ENCODE measurements around the gene RAP1GAP. TPM values are rescaled to one million over a fixed set of nuclear protein-coding genes. Genes with fewer than 3 reads are reported as not detected.

Gene RAP1GAP
- total RNA-seq, 1 experiment from 2014 or later = 13.4 TPM

DNA sequence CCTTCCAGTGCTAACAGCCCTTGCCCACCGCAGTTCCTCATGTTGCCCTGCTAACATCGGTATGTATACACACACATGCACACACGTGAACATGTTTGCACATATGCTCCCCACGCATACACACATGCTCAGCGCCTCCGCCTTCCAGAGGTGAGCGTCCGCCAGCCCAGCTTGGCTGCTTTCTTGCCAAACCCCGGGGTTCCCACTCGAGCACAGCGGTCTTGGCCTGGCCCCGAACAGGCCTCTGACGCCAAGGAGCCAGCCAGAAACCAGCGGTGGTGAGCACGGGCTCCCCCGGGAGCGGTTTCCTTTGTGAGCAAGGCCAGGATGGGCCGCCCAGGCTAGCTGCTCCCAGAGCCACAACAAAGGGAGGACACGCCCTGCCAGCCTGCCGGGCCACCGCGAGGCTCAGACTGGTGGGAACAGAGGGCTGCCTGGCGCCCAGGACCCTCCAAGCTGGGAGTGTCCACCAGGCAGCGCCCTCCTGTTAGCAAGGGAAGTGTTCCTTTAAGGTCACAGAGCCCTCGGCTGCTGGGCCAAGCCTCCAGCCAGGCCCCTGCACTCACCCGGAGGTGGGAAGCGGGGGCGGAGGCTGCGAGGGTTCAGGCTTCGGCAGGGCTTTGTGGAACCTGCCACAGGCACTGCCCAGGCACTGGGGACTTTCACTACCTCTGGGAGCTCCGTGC is 94.5 kb downstream of the RAP1GAP start:
- Histone ChIP-seq H3K4me3 (replicated peaks in 1 of 2; ENCODE audit: low read depth in 1 of 2, low read length in 2 of 2) (peak overlapping the region in 1 of 2 experiments; percentile 1; a peak in 2 of 4 replicates), H3K4me1 (ENCODE audit: control insufficient read depth in 1 of 2, insufficient read depth in 2 of 2, low read length in 2 of 2) (peaks cover 12 to 18% of the 10 kb centered on the region in 2 experiments; a peak in 3 of 4 replicates), H3K9me3 (ENCODE audit: control insufficient read depth in 1 of 2, insufficient read depth in 1 of 2, low read depth in 1 of 2, low read length in 2 of 2) (no peaks in the 10 kb centered on the region), H3K27me3 (ENCODE audit: insufficient read depth, low read length) (no peaks in the 10 kb centered on the region), H3K36me3 (ENCODE audit: control insufficient read depth in 1 of 2, insufficient read depth in 2 of 2, low read length in 2 of 2) (no peaks in the 10 kb centered on the region), H3K4me2 (ENCODE audit: low read length) (peak overlapping the region; percentile 57), H3K9me2 (ENCODE audit: insufficient read depth) (no peaks in the 10 kb centered on the region), H3K27ac (ENCODE audit: low read depth, low read length) (peak overlapping the region; percentile 23; the same call in 1 of the 2 replicates), H4K20me1 (ENCODE audit: insufficient read depth) (no peaks in the 10 kb centered on the region), H3K9ac (ENCODE audit: low read length) (peak overlapping the region; percentile 38), H2AFZ (ENCODE audit: low read depth, low read length, poor library complexity, severe bottlenecking) (peak overlapping the region; percentile 81), H3K79me2 (ENCODE audit: insufficient read depth, low read length) (no peaks in the 10 kb centered on the region)
- no TSS peak for BruUV-seq (replicated peaks)
- DNase-seq (ENCODE audit: low read depth, low spot score) = no peak
- CTCF ChIA-PET = interaction anchor here (1.2 to 2.4 kb wide), 3 partner anchors 204 to 319 kb away, joined by 3 to 14 read pairs (median 3); no protein-coding TSS in a partner anchor
- peak; percentile 38; the same call in 1 of the 2 replicates for TF ChIP-seq MAX (IDR thresholded peaks at IDR 0.05)
- 0 out of 2 replicates have a peak, but pooled peaks have one; percentile 16 for TF ChIP-seq ZFX (IDR thresholded peaks at IDR 0.05)
- TF ChIP-seq EZH2 (IDR thresholded peaks at IDR 0.05) = no peak
- TF ChIP-seq, protein P1, sequence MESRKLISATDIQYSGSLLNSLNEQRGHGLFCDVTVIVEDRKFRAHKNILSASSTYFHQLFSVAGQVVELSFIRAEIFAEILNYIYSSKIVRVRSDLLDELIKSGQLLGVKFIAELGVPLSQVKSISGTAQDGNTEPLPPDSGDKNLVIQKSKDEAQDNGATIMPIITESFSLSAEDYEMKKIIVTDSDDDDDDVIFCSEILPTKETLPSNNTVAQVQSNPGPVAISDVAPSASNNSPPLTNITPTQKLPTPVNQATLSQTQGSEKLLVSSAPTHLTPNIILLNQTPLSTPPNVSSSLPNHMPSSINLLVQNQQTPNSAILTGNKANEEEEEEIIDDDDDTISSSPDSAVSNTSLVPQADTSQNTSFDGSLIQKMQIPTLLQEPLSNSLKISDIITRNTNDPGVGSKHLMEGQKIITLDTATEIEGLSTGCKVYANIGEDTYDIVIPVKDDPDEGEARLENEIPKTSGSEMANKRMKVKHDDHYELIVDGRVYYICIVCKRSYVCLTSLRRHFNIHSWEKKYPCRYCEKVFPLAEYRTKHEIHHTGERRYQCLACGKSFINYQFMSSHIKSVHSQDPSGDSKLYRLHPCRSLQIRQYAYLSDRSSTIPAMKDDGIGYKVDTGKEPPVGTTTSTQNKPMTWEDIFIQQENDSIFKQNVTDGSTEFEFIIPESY (IDR thresholded peaks at IDR 0.05; ENCODE audit: extremely low read depth, insufficient replicate concordance, low read length) = no peak
- TF ChIP-seq RAD21 (IDR thresholded peaks at IDR 0.05; ENCODE audit: low read depth) = peak; percentile 26; the same call in 1 of the 2 replicates
- TF ChIP-seq EGR1 (IDR thresholded peaks at IDR 0.05; ENCODE audit: low read depth) = peak; percentile 82
- RAD21 ChIA-PET (ENCODE audit: low non-redundant PET in 1 of 2, low total read pairs in 2 of 2, uncharacterized antibody in 2 of 2, unreplicated experiment in 2 of 2) = interaction anchor here in 1 of 2 experiments (0.6 kb wide), 1 partner anchor 251 kb away, joined by 3 read pairs; no protein-coding TSS in a partner anchor
- intact Hi-C loops (cut with micrococcal nuclease) = loop anchor here (1.0 to 5.0 kb wide), 4 partner anchors 40 to 342 kb away; no protein-coding TSS in a partner anchor
- POLR2A ChIA-PET = no interaction called here
- peak; percentile 81 for ATAC-seq

All from HCT116 (cell line).